Measurements from ENCODE around the gene ZSWIM2.
"Not testable (repeated sequence)": the region's sequence is repeated elsewhere in the genome, so short reads cannot be mapped to it uniquely, and the experiment has no call there.

The ZSWIM2 gene

GRCh38 chr2:186848873-186849578 is at the start of gene ZSWIM2:
ZSWIM2 (minus strand) TSS chr2:186849170; CDS start chr2:186849130, 40 bp downstream.
- peak in 1 of 2 donors; percentile 0 for DNase-seq (ENCODE audit: low read depth in 1 of 2, low spot score in 1 of 2)

GRCh38 chr2:186896220-186896619 is 47.2 kb upstream of the ZSWIM2 start:
- DNase-seq (ENCODE audit: low read depth in 1 of 2, low spot score in 1 of 2) = not testable (repeated sequence)

GRCh38 chr2:186895451-186895850 is 46.5 kb upstream of the ZSWIM2 start:
- DNase-seq (ENCODE audit: low read depth in 1 of 2, low spot score in 1 of 2) = no peak

GRCh38 chr2:186894478-186894877 is 45.5 kb upstream of the ZSWIM2 start:
- DNase-seq (ENCODE audit: low read depth in 1 of 2, low spot score in 1 of 2) = no peak

- no peak for DNase-seq (ENCODE audit: low read depth in 1 of 2, low spot score in 1 of 2)
Measured at GRCh38 chr2:186892821-186893220, 43.9 kb upstream of the ZSWIM2 start.

GRCh38 chr2:186891185-186891621 is 42.2 kb upstream of the ZSWIM2 start:
- DNase-seq (ENCODE audit: low read depth in 1 of 2, low spot score in 1 of 2) = no peak

- no peak for DNase-seq (ENCODE audit: low read depth in 1 of 2, low spot score in 1 of 2)
Measured at GRCh38 chr2:186889101-186889879, 40.3 kb upstream of the ZSWIM2 start.

GRCh38 chr2:186887107-186888090 is 38.4 kb upstream of the ZSWIM2 start:
- DNase-seq (ENCODE audit: low read depth in 1 of 2, low spot score in 1 of 2) = no peak

GRCh38 chr2:186884587-186884986 is 35.6 kb upstream of the ZSWIM2 start:
- DNase-seq (ENCODE audit: low read depth in 1 of 2, low spot score in 1 of 2) = no peak

- no peak for DNase-seq (ENCODE audit: low read depth in 1 of 2, low spot score in 1 of 2)
Measured at GRCh38 chr2:186883666-186884065, 34.7 kb upstream of the ZSWIM2 start.

- no peak for DNase-seq (ENCODE audit: low read depth in 1 of 2, low spot score in 1 of 2)
Measured at GRCh38 chr2:186882511-186883071, 33.6 kb upstream of the ZSWIM2 start.

GRCh38 chr2:186881660-186882059 is 32.7 kb upstream of the ZSWIM2 start:
- no peak for DNase-seq (ENCODE audit: low read depth in 1 of 2, low spot score in 1 of 2)

GRCh38 chr2:186879312-186879711 is 30.3 kb upstream of the ZSWIM2 start:
- DNase-seq (ENCODE audit: low read depth in 1 of 2, low spot score in 1 of 2) = no peak

- DNase-seq (ENCODE audit: low read depth in 1 of 2, low spot score in 1 of 2) = no peak
Measured at GRCh38 chr2:186874713-186875112, 25.7 kb upstream of the ZSWIM2 start.

GRCh38 chr2:186871881-186872280 is 22.9 kb upstream of the ZSWIM2 start:
- no peak for DNase-seq (ENCODE audit: low read depth in 1 of 2, low spot score in 1 of 2)

- DNase-seq (ENCODE audit: low read depth in 1 of 2, low spot score in 1 of 2) = no peak
Measured at GRCh38 chr2:186868344-186868743, 19.4 kb upstream of the ZSWIM2 start.

GRCh38 chr2:186862869-186863709 is 14.1 kb upstream of the ZSWIM2 start:
- no peak for DNase-seq (ENCODE audit: low read depth in 1 of 2, low spot score in 1 of 2)

GRCh38 chr2:186855216-186855615 is 6.2 kb upstream of the ZSWIM2 start:
- no peak for DNase-seq (ENCODE audit: low read depth in 1 of 2, low spot score in 1 of 2)

- DNase-seq (ENCODE audit: low read depth in 1 of 2, low spot score in 1 of 2) = no peak
Measured at GRCh38 chr2:186853951-186854350, 5.0 kb upstream of the ZSWIM2 start.

GRCh38 chr2:186852508-186852907 is 3.5 kb upstream of the ZSWIM2 start:
- DNase-seq (ENCODE audit: low read depth in 1 of 2, low spot score in 1 of 2) = no peak

Data from stimulated activated CD4-positive, alpha-beta T cell treated with anti-CD3 and anti-CD28 coated beads, Interleukin-15, amount 100 ng/mL, for 1 hour (primary cell).